ENCODE measurements around the gene PIP5K1B.
A peak's percentile ranks its signal among the peaks of the same experiment; 100 is the strongest.

PIP5K1B gene

GRCh38 chr9:68739621-68740174 is 34.7 kb downstream of the PIP5K1B start:
- DNase-seq (ENCODE audit: low spot score), result no peak

- no peak for DNase-seq (ENCODE audit: low spot score)
Measured at GRCh38 chr9:68740561-68740960, 35.5 kb downstream of the PIP5K1B start.

- DNase-seq (ENCODE audit: low spot score), result no peak
Measured at GRCh38 chr9:68741234-68741633, 36.2 kb downstream of the PIP5K1B start.

GRCh38 chr9:68741704-68742332 is 36.8 kb downstream of the PIP5K1B start:
- no peak for DNase-seq (ENCODE audit: low spot score)

- DNase-seq (ENCODE audit: low spot score), result no peak
Measured at GRCh38 chr9:68742333-68742730, 37.3 kb downstream of the PIP5K1B start.

GRCh38 chr9:68744426-68744825 is 39.4 kb downstream of the PIP5K1B start:
- DNase-seq (ENCODE audit: low spot score), result no peak

- DNase-seq (ENCODE audit: low spot score), result no peak
Measured at GRCh38 chr9:68746525-68746924, 41.5 kb downstream of the PIP5K1B start.

- DNase-seq (ENCODE audit: low spot score), result peak; percentile 12
Measured at GRCh38 chr9:68747043-68747533, 42.0 kb downstream of the PIP5K1B start.

GRCh38 chr9:68749135-68749534 is 44.1 kb downstream of the PIP5K1B start:
- DNase-seq (ENCODE audit: low spot score), result no peak

GRCh38 chr9:68749579-68750159 is 44.6 kb downstream of the PIP5K1B start:
- no peak for DNase-seq (ENCODE audit: low spot score)

- DNase-seq (ENCODE audit: low spot score), result no peak
Measured at GRCh38 chr9:68750255-68750654, 45.2 kb downstream of the PIP5K1B start.

- no peak for DNase-seq (ENCODE audit: low spot score)
Measured at GRCh38 chr9:68750786-68751185, 45.7 kb downstream of the PIP5K1B start.

- no peak for DNase-seq (ENCODE audit: low spot score)
Measured at GRCh38 chr9:68751556-68751955, 46.5 kb downstream of the PIP5K1B start.

- DNase-seq (ENCODE audit: low spot score), result no peak
Measured at GRCh38 chr9:68755051-68755450, 50.0 kb downstream of the PIP5K1B start.

- DNase-seq (ENCODE audit: low spot score), result no peak
Measured at GRCh38 chr9:68755752-68756151, 50.7 kb downstream of the PIP5K1B start.

- no peak for DNase-seq (ENCODE audit: low spot score)
Measured at GRCh38 chr9:68759981-68760673, 55.1 kb downstream of the PIP5K1B start.

- no peak for DNase-seq (ENCODE audit: low spot score)
Measured at GRCh38 chr9:68760674-68761333, 55.8 kb downstream of the PIP5K1B start.

GRCh38 chr9:68762570-68762969 is 57.5 kb downstream of the PIP5K1B start:
- DNase-seq (ENCODE audit: low spot score), result no peak

- no peak for DNase-seq (ENCODE audit: low spot score)
Measured at GRCh38 chr9:68763104-68763503, 58.1 kb downstream of the PIP5K1B start.

- no peak for DNase-seq (ENCODE audit: low spot score)
Measured at GRCh38 chr9:68768619-68769018, 63.6 kb downstream of the PIP5K1B start.

- no peak for DNase-seq (ENCODE audit: low spot score)
Measured at GRCh38 chr9:68769852-68770251, 64.8 kb downstream of the PIP5K1B start.

GRCh38 chr9:68771376-68771775 is 66.3 kb downstream of the PIP5K1B start:
- DNase-seq (ENCODE audit: low spot score), result no peak

Data from COLO829 (cell line).